H9 (cell line): ENCODE results near the gene EHBP1L1. TPM values are rescaled to one million over a fixed set of nuclear protein-coding genes. Genes with fewer than 3 reads are reported as not detected.

Experiments
- DNase-seq: peaks from one replicate; pipeline ENCODE4 v3.0.0-alpha.2; 2017
- H2AFZ ChIP-seq: one replicate; pipeline ENCODE4 v1.6.1; 2013; ENCODE audit warnings: mild to moderate bottlenecking, low read length, control low read depth, moderate library complexity
- H2AK5ac ChIP-seq: 2 replicates; pipeline ENCODE4 v1.6.1; 2013; ENCODE audit warnings: low read length, control low read depth, mixed read lengths; ENCODE audit not compliant: insufficient read length
- H2BK120ac ChIP-seq: one replicate; pipeline ENCODE4 v1.6.1; 2013; ENCODE audit warnings: low read depth, mild to moderate bottlenecking, low read length, control low read depth, inconsistent platforms; ENCODE audit not compliant: poor library complexity, severe bottlenecking
- H2BK12ac ChIP-seq: 2 replicates; pipeline ENCODE4 v1.6.1; 2013; ENCODE audit warnings: low read length, control low read depth, mixed read lengths, low read depth; ENCODE audit not compliant: insufficient read length
- H2BK15ac ChIP-seq: 2 replicates; pipeline ENCODE4 v1.6.1; 2013; ENCODE audit warnings: low read depth, low read length, control low read depth
- H2BK20ac ChIP-seq: one replicate; pipeline ENCODE4 v1.6.1; 2013; ENCODE audit warnings: low read depth, mild to moderate bottlenecking, low read length, control low read depth, inconsistent platforms; ENCODE audit not compliant: poor library complexity, severe bottlenecking
- H2BK5ac ChIP-seq: 2 replicates; pipeline ENCODE4 v1.6.1; 2013; ENCODE audit warnings: low read length, control low read depth, mixed read lengths; ENCODE audit not compliant: insufficient read length
- H3K14ac ChIP-seq: 2 replicates; pipeline ENCODE4 v1.6.1; 2013; ENCODE audit warnings: low read length, control low read depth; ENCODE audit not compliant: insufficient read depth
- H3K18ac ChIP-seq: 2 replicates; pipeline ENCODE4 v1.6.1; 2013; ENCODE audit warnings: low read depth, mild to moderate bottlenecking, mixed read lengths, low read length, control low read depth; ENCODE audit not compliant: insufficient read length
- H3K23ac ChIP-seq: 2 replicates; pipeline ENCODE4 v1.6.1; 2013; ENCODE audit warnings: low read length, control low read depth, mixed read lengths, low read depth; ENCODE audit not compliant: insufficient read length
- H3K23me2 ChIP-seq: 2 replicates; pipeline ENCODE4 v1.6.1; 2013; ENCODE audit warnings: low read depth, mild to moderate bottlenecking, mixed read lengths, low read length, control low read depth; ENCODE audit not compliant: insufficient read length, poor library complexity, severe bottlenecking
- H3K27ac ChIP-seq: 2 replicates; pipeline ENCODE4 v1.5.1; 2013; ENCODE audit warnings: low read length, control low read depth, mixed read lengths, low read depth; ENCODE audit not compliant: insufficient read length
- H3K27me3 ChIP-seq: 2 replicates; pipeline ENCODE4 v1.6.1; 2013; ENCODE audit warnings: low read length, control low read depth, inconsistent platforms; ENCODE audit not compliant: insufficient read depth
- H3K4ac ChIP-seq: 2 replicates; pipeline ENCODE4 v1.6.1; 2013; ENCODE audit warnings: low read depth, mild to moderate bottlenecking, control low read depth, inconsistent platforms, low read length, moderate library complexity
- H3K4me1 ChIP-seq: 2 replicates; pipeline ENCODE4 v1.6.1; 2013; ENCODE audit warnings: low read length, control low read depth, inconsistent platforms; ENCODE audit not compliant: insufficient read depth
- H3K4me2 ChIP-seq: 2 replicates; pipeline ENCODE4 v1.6.1; 2013; ENCODE audit warnings: low read length, control low read depth, mixed read lengths; ENCODE audit not compliant: insufficient read length, insufficient read depth
- H3K56ac ChIP-seq: 2 replicates; pipeline ENCODE4 v1.6.1; 2013; ENCODE audit warnings: low read depth, mild to moderate bottlenecking, mixed read lengths, low read length, control low read depth; ENCODE audit not compliant: insufficient read length
- H3K79me1 ChIP-seq: 2 replicates; pipeline ENCODE4 v1.6.1; 2013; ENCODE audit warnings: low read depth, mild to moderate bottlenecking, moderate library complexity, low read length, control low read depth, inconsistent platforms; ENCODE audit not compliant: insufficient read depth, poor library complexity, severe bottlenecking
- H3K79me2 ChIP-seq: 2 replicates; pipeline ENCODE4 v1.6.1; 2013; ENCODE audit warnings: low read length, control low read depth, inconsistent platforms; ENCODE audit not compliant: insufficient read depth
- H3K9ac ChIP-seq: 2 replicates; pipeline ENCODE4 v1.6.1; 2013; ENCODE audit warnings: low read length, control low read depth, mixed read lengths; ENCODE audit not compliant: insufficient read length; ENCODE audit errors: extremely low read depth
- H3K9me3 ChIP-seq: one replicate; pipeline ENCODE4 v1.6.1; 2013; ENCODE audit warnings: low read depth, low read length, inconsistent platforms; ENCODE audit not compliant: control insufficient read depth
- H3T11ph ChIP-seq: one replicate; pipeline ENCODE4 v1.6.1; 2013; ENCODE audit warnings: mild to moderate bottlenecking, low read length, control low read depth, inconsistent platforms
- H4K20me1 ChIP-seq: one replicate; pipeline ENCODE4 v1.6.1; 2013; ENCODE audit not compliant: control insufficient read depth, insufficient read length, insufficient read depth
- H4K5ac ChIP-seq: 2 replicates; pipeline ENCODE4 v1.6.1; 2013; ENCODE audit warnings: low read depth, mild to moderate bottlenecking, mixed read lengths, low read length, control low read depth; ENCODE audit not compliant: insufficient read length
- H4K8ac ChIP-seq: replicated peaks from 2 replicates; pipeline ENCODE4 v1.6.1; 2013; ENCODE audit warnings: low read length, control low read depth, mixed read lengths, low read depth; ENCODE audit not compliant: insufficient read length
- H4K91ac ChIP-seq: 2 replicates; pipeline ENCODE4 v1.6.1; 2013; ENCODE audit warnings: low read depth, mild to moderate bottlenecking, moderate library complexity, mixed read lengths, low read length, control low read depth; ENCODE audit not compliant: insufficient read length
- H3K27ac Mint-ChIP-seq, 3 experiments: 2 replicates in 2 of 3; 3 replicates in 1 of 3; pipeline ENCODE4 v1.8.0; 2020 to 2021; ENCODE audit warnings: mixed read lengths in 3 of 3, mild to moderate bottlenecking in 1 of 3, moderate library complexity in 1 of 3
- H3K27me3 Mint-ChIP-seq: 2 replicates; pipeline ENCODE4 v1.8.0; 2021; ENCODE audit warnings: low read depth, mild to moderate bottlenecking, moderate library complexity, mixed read lengths
- H3K36me3 Mint-ChIP-seq, 3 experiments: 2 replicates in 2 of 3; 3 replicates in 1 of 3; pipeline ENCODE4 v1.8.0; 2020 to 2021; ENCODE audit warnings: low read depth in 3 of 3, mixed read lengths in 3 of 3; ENCODE audit not compliant: insufficient read depth in 1 of 3
- H3K4me1 Mint-ChIP-seq, 2 experiments: 2 replicates each; pipeline ENCODE4 v1.8.0; 2020; ENCODE audit warnings: mixed read lengths in 2 of 2
- H3K4me3 Mint-ChIP-seq, 2 experiments: 2 replicates in 1 of 2; 3 replicates in 1 of 2; pipeline ENCODE4 v1.8.0; 2020 to 2021; ENCODE audit warnings: mild to moderate bottlenecking in 2 of 2, mixed read lengths in 2 of 2, moderate library complexity in 1 of 2
- H3K9me3 Mint-ChIP-seq, 2 experiments: 2 replicates in 1 of 2; 3 replicates in 1 of 2; pipeline ENCODE4 v1.8.0; 2020; ENCODE audit warnings: mild to moderate bottlenecking in 2 of 2, mixed read lengths in 2 of 2, moderate library complexity in 1 of 2
- WGBS: extraction: QIAGEN DNeasy Blood & Tissue Kit; methylation state at CpG from one replicate; pipeline ENCODE4 v1.1.7; 2013; ENCODE audit warnings: missing lambda C conversion rate, low lambda C conversion rate, mixed read lengths; ENCODE audit not compliant: insufficient read length; ENCODE audit errors: extremely low coverage; 5-methylcytosine and 5-hydroxymethylcytosine counted together
- total RNA-seq: library from RNA; stranded (reverse); gene quantifications from 2 replicates; pipeline ENCODE4 v1.2.1, GENCODE V29; 2021
- TF ChIP-seq, protein P1 (sequence below): fragments of 200-600 bp; sonication (generic); conservative IDR thresholded peaks from 3 replicates; pipeline ENCODE4 v1.8.0; 2021; ENCODE audit warnings: antibody characterized with exemption, mild to moderate bottlenecking

Gene EHBP1L1
- total RNA-seq, 1 experiment from 2014 or later, result 13.8 TPM

GRCh38 chr11:65577756-65578109, 1.9 kb downstream of the EHBP1L1 start:
- Histone ChIP-seq H3K23ac (no peak overlapping the region), H4K8ac (no peak overlapping the region), H3K4me1 (no peaks in the 10 kb centered on the region), H4K20me1 (no peaks in the 10 kb centered on the region), H3K9me3 (no peaks in the 10 kb centered on the region), H3T11ph (no peak overlapping the region), H2BK12ac (no peak overlapping the region), H2BK20ac (no peak overlapping the region), H4K91ac (no peak overlapping the region), H3K56ac (no peak overlapping the region), H3K23me2 (peaks cover 8% of the 10 kb centered on the region), H3K9ac (no peak overlapping the region), H3K18ac (no peak overlapping the region), H3K4ac (no peak overlapping the region), H2BK5ac (no peak overlapping the region), H2BK120ac (no peak overlapping the region), H3K14ac (no peak overlapping the region), H3K4me2 (no peak overlapping the region), H2AK5ac (no peak overlapping the region), H3K27ac (no peak overlapping the region), H3K27me3 (peaks cover 8% of the 10 kb centered on the region; the same call in 1 of the 2 replicates), H2BK15ac (no peak overlapping the region), H4K5ac (no peak overlapping the region), H2AFZ (no peak overlapping the region), H3K79me1 (no peaks in the 10 kb centered on the region), H3K79me2 (no peaks in the 10 kb centered on the region)
- TF ChIP-seq, protein P1, sequence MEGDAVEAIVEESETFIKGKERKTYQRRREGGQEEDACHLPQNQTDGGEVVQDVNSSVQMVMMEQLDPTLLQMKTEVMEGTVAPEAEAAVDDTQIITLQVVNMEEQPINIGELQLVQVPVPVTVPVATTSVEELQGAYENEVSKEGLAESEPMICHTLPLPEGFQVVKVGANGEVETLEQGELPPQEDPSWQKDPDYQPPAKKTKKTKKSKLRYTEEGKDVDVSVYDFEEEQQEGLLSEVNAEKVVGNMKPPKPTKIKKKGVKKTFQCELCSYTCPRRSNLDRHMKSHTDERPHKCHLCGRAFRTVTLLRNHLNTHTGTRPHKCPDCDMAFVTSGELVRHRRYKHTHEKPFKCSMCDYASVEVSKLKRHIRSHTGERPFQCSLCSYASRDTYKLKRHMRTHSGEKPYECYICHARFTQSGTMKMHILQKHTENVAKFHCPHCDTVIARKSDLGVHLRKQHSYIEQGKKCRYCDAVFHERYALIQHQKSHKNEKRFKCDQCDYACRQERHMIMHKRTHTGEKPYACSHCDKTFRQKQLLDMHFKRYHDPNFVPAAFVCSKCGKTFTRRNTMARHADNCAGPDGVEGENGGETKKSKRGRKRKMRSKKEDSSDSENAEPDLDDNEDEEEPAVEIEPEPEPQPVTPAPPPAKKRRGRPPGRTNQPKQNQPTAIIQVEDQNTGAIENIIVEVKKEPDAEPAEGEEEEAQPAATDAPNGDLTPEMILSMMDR, result no peak
- no peak overlapping the region for H3K27ac Mint-ChIP-seq
- no peak for DNase-seq
- H3K27me3 Mint-ChIP-seq, result peaks cover 31% of the 10 kb centered on the region
- peaks cover 20 to 33% of the 10 kb centered on the region in 2 experiments for H3K4me1 Mint-ChIP-seq
- WGBS, result no CpG with 5 or more reads among the region's 8 CpGs
- H3K36me3 Mint-ChIP-seq, result peaks cover 2 to 7% (median 4%) of the 10 kb centered on the region in 3 experiments; a peak in 4 of 7 replicates
- no peak overlapping the region for H3K4me3 Mint-ChIP-seq
- no peaks in the 10 kb centered on the region for H3K9me3 Mint-ChIP-seq
